ENCODE data around the gene KXD1. TPM values are rescaled to one million over a fixed set of nuclear protein-coding genes. Genes with fewer than 3 reads are reported as not detected.

KXD1 gene
- total RNA-seq, result 100 to 1,000 TPM; 121 to 170 TPM

GRCh38 chr19:18557411-18558201 lies at the start of gene KXD1:
KXD1 (plus strand) TSS chr19:18557870; CDS start chr19:18562057, 4,187 bp downstream.
- Mint-ChIP-seq H3K36me3 (ENCODE audit: low read depth) (peaks cover 12% of the 10 kb centered on the region), H3K27me3 (no peaks in the 10 kb centered on the region), H3K27ac (peak within 1 kb of the TSS; percentile 95), H3K4me3 (peak within 1 kb of the TSS; percentile 91), H3K4me1 (peaks cover 20% of the 10 kb centered on the region), H3K9me3 (ENCODE audit: low read depth) (no peaks in the 10 kb centered on the region)
- ATAC-seq (peak; percentile 99), DNase-seq (peak; percentile 99)
- ChIA-PET CTCF (interaction anchor here (0.9 to 4.6 kb wide), 8 partner anchors 13 to 107 kb away, joined by 3 to 22 read pairs (median 6); partner anchors contain the start of genes REX1BD and UBA52), POLR2A (interaction anchor here (0.6 to 2.4 kb wide), 5 partner anchors 14 to 140 kb away, joined by 3 to 23 read pairs (median 11); partner anchors contain the start of genes ELL, FKBP8, REX1BD and UBA52)
- intact Hi-C loops (cut with DNase I, micrococcal nuclease), result loop anchor here (1.0 to 2.0 kb wide), 10 partner anchors 13 to 506 kb away; partner anchors contain the start of genes ELL (in 2 of the 2), UBA52 (in 2 of the 2), ARMC6 (in 1 of the 2) and COPE (in 1 of the 2)

GRCh38 chr19:18508585-18508984 lies 49.1 kb upstream of the KXD1 start:
- DNase-seq (no peak), ATAC-seq (no peak)
- H3K4me1 Mint-ChIP-seq, result peaks cover 63% of the 10 kb centered on the region
- H3K9me3 Mint-ChIP-seq (ENCODE audit: low read depth), result no peaks in the 10 kb centered on the region
- POLR2A ChIA-PET, result interaction anchor here (1.0 kb wide), 1 partner anchor 11 kb away, joined by 5 read pairs; no protein-coding TSS in a partner anchor
- intact Hi-C loops (cut with DNase I, micrococcal nuclease), result loop anchor here in 1 of 2 experiments (5.0 kb wide), 1 partner anchor 36 kb away; no protein-coding TSS in a partner anchor
- H3K27ac Mint-ChIP-seq, result no peak overlapping the region
- CTCF ChIA-PET, result interaction anchor here (1.1 to 4.3 kb wide), 4 partner anchors 9 to 18 kb away, joined by 3 to 25 read pairs (median 4); partner anchors contain the start of gene ELL
- no peaks in the 10 kb centered on the region for H3K36me3 Mint-ChIP-seq (ENCODE audit: low read depth)
- H3K27me3 Mint-ChIP-seq, result no peaks in the 10 kb centered on the region
- no peak overlapping the region for H3K4me3 Mint-ChIP-seq

GRCh38 chr19:18510216-18510615 lies 47.5 kb upstream of the KXD1 start:
- CTCF ChIA-PET, result interaction anchor here (1.0 to 4.3 kb wide), 3 partner anchors 8 to 14 kb away, joined by 5 to 25 read pairs (median 5); partner anchors contain the start of gene ELL
- Mint-ChIP-seq H3K4me3 (no peak overlapping the region), H3K9me3 (ENCODE audit: low read depth) (no peaks in the 10 kb centered on the region), H3K4me1 (peaks cover 57% of the 10 kb centered on the region), H3K27me3 (no peaks in the 10 kb centered on the region), H3K27ac (no peak overlapping the region), H3K36me3 (ENCODE audit: low read depth) (no peaks in the 10 kb centered on the region)
- ATAC-seq, result no peak
- DNase-seq, result no peak
- POLR2A ChIA-PET, result no interaction called here
- intact Hi-C loops (cut with DNase I, micrococcal nuclease), result no loop called here

- Mint-ChIP-seq H3K36me3 (ENCODE audit: low read depth) (no peaks in the 10 kb centered on the region), H3K9me3 (ENCODE audit: low read depth) (no peaks in the 10 kb centered on the region), H3K4me3 (no peak overlapping the region), H3K27me3 (no peaks in the 10 kb centered on the region), H3K27ac (no peak overlapping the region), H3K4me1 (peaks cover 42% of the 10 kb centered on the region)
- POLR2A ChIA-PET, result no interaction called here
- intact Hi-C loops (cut with DNase I, micrococcal nuclease), result no loop called here
- ATAC-seq (no peak), DNase-seq (no peak)
- CTCF ChIA-PET, result interaction anchor here (1.0 kb wide), 1 partner anchor 18 kb away, joined by 3 read pairs; no protein-coding TSS in a partner anchor
Measured at GRCh38 chr19:18513868-18514267, 43.8 kb upstream of the KXD1 start.

- Mint-ChIP-seq H3K9me3 (ENCODE audit: low read depth) (no peaks in the 10 kb centered on the region), H3K27me3 (no peaks in the 10 kb centered on the region), H3K36me3 (ENCODE audit: low read depth) (no peaks in the 10 kb centered on the region), H3K4me1 (peaks cover 39% of the 10 kb centered on the region), H3K4me3 (no peak overlapping the region), H3K27ac (no peak overlapping the region)
- intact Hi-C loops (cut with DNase I, micrococcal nuclease), result no loop called here
- ATAC-seq, result peak; percentile 47
- DNase-seq, result peak; percentile 33
- POLR2A ChIA-PET, result no interaction called here
- CTCF ChIA-PET, result interaction anchor here (1.0 to 2.0 kb wide), 2 partner anchors 9 to 19 kb away, joined by 3 to 5 read pairs; no protein-coding TSS in a partner anchor
Measured at GRCh38 chr19:18514800-18515682, 42.6 kb upstream of the KXD1 start.

GRCh38 chr19:18515959-18516358 lies 41.7 kb upstream of the KXD1 start:
- DNase-seq (no peak), ATAC-seq (no peak)
- ChIA-PET CTCF (interaction anchor here (2.0 kb wide), 1 partner anchor 9 kb away, joined by 5 read pairs; no protein-coding TSS in a partner anchor), POLR2A (interaction anchor here (1.1 kb wide), 1 partner anchor 404 kb away, joined by 3 read pairs; the partner anchor contains the start of gene DDX49)
- intact Hi-C loops (cut with DNase I, micrococcal nuclease), result no loop called here
- Mint-ChIP-seq H3K9me3 (ENCODE audit: low read depth) (no peaks in the 10 kb centered on the region), H3K4me3 (no peak overlapping the region), H3K27ac (peak overlapping the region; percentile 28), H3K27me3 (no peaks in the 10 kb centered on the region), H3K36me3 (ENCODE audit: low read depth) (no peaks in the 10 kb centered on the region), H3K4me1 (peaks cover 36% of the 10 kb centered on the region)

- ChIA-PET CTCF (interaction anchor here (0.7 to 2.0 kb wide), 2 partner anchors 9 to 11 kb away, joined by 3 to 5 read pairs; no protein-coding TSS in a partner anchor), POLR2A (interaction anchor here (0.6 to 0.7 kb wide), 3 partner anchors 8 to 47 kb away, joined by 3 read pairs; no protein-coding TSS in a partner anchor)
- Mint-ChIP-seq H3K36me3 (ENCODE audit: low read depth) (no peaks in the 10 kb centered on the region), H3K9me3 (ENCODE audit: low read depth) (no peaks in the 10 kb centered on the region), H3K4me3 (no peak overlapping the region), H3K27ac (no peak overlapping the region), H3K4me1 (peaks cover 38% of the 10 kb centered on the region), H3K27me3 (no peaks in the 10 kb centered on the region)
- DNase-seq (no peak), ATAC-seq (no peak)
- intact Hi-C loops (cut with DNase I, micrococcal nuclease), result no loop called here
Measured at GRCh38 chr19:18517606-18518005, 40.1 kb upstream of the KXD1 start.

GRCh38 chr19:18518639-18519038 lies 39.0 kb upstream of the KXD1 start:
- Mint-ChIP-seq H3K36me3 (ENCODE audit: low read depth) (no peaks in the 10 kb centered on the region), H3K4me1 (peaks cover 35% of the 10 kb centered on the region), H3K27ac (no peak overlapping the region), H3K9me3 (ENCODE audit: low read depth) (no peaks in the 10 kb centered on the region), H3K27me3 (no peaks in the 10 kb centered on the region), H3K4me3 (no peak overlapping the region)
- ChIA-PET POLR2A (no interaction called here), CTCF (interaction anchor here (0.6 to 2.8 kb wide), 6 partner anchors 10 to 70 kb away, joined by 3 to 15 read pairs (median 5); partner anchors contain the start of gene REX1BD)
- intact Hi-C loops (cut with DNase I, micrococcal nuclease), result no loop called here
- ATAC-seq, result no peak
- DNase-seq, result no peak

GRCh38 chr19:18519962-18520847 lies 37.5 kb upstream of the KXD1 start:
- ChIA-PET CTCF (interaction anchor here (0.5 to 3.4 kb wide), 35 partner anchors 8 to 217 kb away, joined by 3 to 25 read pairs (median 5); partner anchors contain the start of genes KXD1, REX1BD and UBA52), POLR2A (interaction anchor here (0.5 to 2.7 kb wide), 5 partner anchors 12 to 214 kb away, joined by 3 to 15 read pairs (median 6); partner anchors contain the start of gene KXD1)
- Mint-ChIP-seq H3K27ac (peak overlapping the region; percentile 90), H3K27me3 (no peaks in the 10 kb centered on the region), H3K4me1 (peaks cover 26% of the 10 kb centered on the region), H3K36me3 (ENCODE audit: low read depth) (no peaks in the 10 kb centered on the region), H3K4me3 (peak overlapping the region; percentile 80), H3K9me3 (ENCODE audit: low read depth) (no peaks in the 10 kb centered on the region)
- ATAC-seq, result no peak
- intact Hi-C loops (cut with DNase I, micrococcal nuclease), result loop anchor here in 1 of 2 experiments (1.0 to 2.0 kb wide), 3 partner anchors 23 to 51 kb away; no protein-coding TSS in a partner anchor
- DNase-seq, result peak; percentile 82
